GM12878 (cell line): Measurements from ENCODE around the gene GRK5. TPM values are rescaled to one million over a fixed set of nuclear protein-coding genes. Genes with fewer than 3 reads are reported as not detected.

Experiments
- ATAC-seq: fragments of 200-7000 bp; cut with Tn5 transposase; 3 replicates; pipeline ENCODE4 v1.9.1; 2020; ENCODE audit warnings: mild to moderate bottlenecking, moderate library complexity
- BruUV-seq: library from RNA; stranded (reverse); fragments of 400-500 nt; replicated peaks from 2 replicates; lab custom pipeline; 2021; lab: Mats Ljungman, UMichigan
- CTCF ChIA-PET: fragments of 300-600 bp; sonication (Branson Sonifier 250); formaldehyde crosslinking; extraction: SDS; loops from one replicate; lab custom pipeline; 2021; ENCODE audit warnings: inconsistent platforms; lab: Yijun Ruan, JAX
- POLR2A ChIA-PET: fragments of 350-600 bp; formaldehyde crosslinking; extraction: SDS; loops from one replicate; lab custom pipeline; 2021; ENCODE audit warnings: inconsistent platforms; lab: Charles Lee
- RAD21 ChIA-PET: fragments of 300-600 bp; sonication (Branson Sonifier 250); formaldehyde crosslinking; loops from one replicate; lab custom pipeline; 2023; ENCODE audit warnings: antibody characterized with exemption; ENCODE audit not compliant: unreplicated experiment; lab: Charles Lee
- SMC1A ChIA-PET: fragments of 300-600 bp; sonication (Branson Sonifier 250); formaldehyde crosslinking; loops from one replicate; lab custom pipeline; 2023; ENCODE audit not compliant: unreplicated experiment, uncharacterized antibody; lab: Charles Lee
- DNase-seq: peaks from one replicate; pipeline ENCODE4 v3.0.0-alpha.2; 2011; ENCODE audit warnings: low read depth, low spot score
- FAIRE-seq: peaks from 3 replicates; lab custom pipeline; 2011; peaks lifted over from hg19 to GRCh38; lab: Jason Lieb, UNC
- H2AFZ ChIP-seq: 2 replicates; pipeline ENCODE4 v1.6.0; 2011; ENCODE audit warnings: low read depth, low read length, control low read depth; ENCODE audit not compliant: control insufficient read depth
- H3K27ac ChIP-seq: 2 replicates; pipeline ENCODE4 v1.5.1; 2011; ENCODE audit warnings: control low read depth; ENCODE audit not compliant: control insufficient read depth, insufficient read depth
- H3K27me3 ChIP-seq, 2 experiments: replicated peaks in 1 of 2; 2 replicates each; pipeline versions ENCODE4 v1.6.0 to v1.6.1; 2011; ENCODE audit warnings: low read length in 1 of 2; ENCODE audit not compliant: control insufficient read depth in 2 of 2, insufficient read depth in 2 of 2
- H3K36me3 ChIP-seq, 2 experiments: 2 replicates each; pipeline ENCODE4 v1.5.1; 2011; ENCODE audit warnings: low read length in 1 of 2; ENCODE audit not compliant: control insufficient read depth in 2 of 2, insufficient read depth in 2 of 2
- H3K4me1 ChIP-seq: 2 replicates; pipeline ENCODE4 v1.6.1; 2011; ENCODE audit warnings: mild to moderate bottlenecking, low read length, moderate library complexity, mixed read lengths; ENCODE audit not compliant: control insufficient read depth, insufficient read depth
- H3K4me2 ChIP-seq: 2 replicates; pipeline ENCODE4 v1.6.0; 2011; ENCODE audit warnings: control low read depth; ENCODE audit not compliant: control insufficient read depth, insufficient read depth
- H3K4me3 ChIP-seq: fragments of 200-600 bp; sonication (generic); 2 replicates; pipeline ENCODE4 v1.5.1; 2016
- H3K79me2 ChIP-seq: 2 replicates; pipeline ENCODE4 v1.6.0; 2011; ENCODE audit warnings: low read length; ENCODE audit not compliant: control insufficient read depth, insufficient read depth
- H3K9ac ChIP-seq: 2 replicates; pipeline ENCODE4 v1.8.0; 2011; ENCODE audit warnings: low read length, control low read depth, mixed read lengths; ENCODE audit not compliant: control insufficient read depth, insufficient read depth
- H3K9me3 ChIP-seq: replicated peaks from 3 replicates; pipeline ENCODE4 v1.5.1; 2011; ENCODE audit warnings: mild to moderate bottlenecking, low read length; ENCODE audit not compliant: control insufficient read depth, insufficient read depth
- H4K20me1 ChIP-seq: 2 replicates; pipeline ENCODE4 v1.6.0; 2011; ENCODE audit not compliant: control insufficient read depth, insufficient read depth
- ATF7 ChIP-seq: fragments of 450-650 bp; IDR thresholded peaks from 2 replicates; pipeline ENCODE4 v1.6.1; 2016; ENCODE audit warnings: low read depth, mild to moderate bottlenecking
- MXI1 ChIP-seq: fragments of 150-350 bp; IDR thresholded peaks from 2 replicates; pipeline ENCODE4 v1.6.1; 2011; ENCODE audit warnings: low read depth, mild to moderate bottlenecking, inconsistent platforms, low read length, improper control_type of control experiment
- NFIC ChIP-seq: IDR thresholded peaks from 2 replicates; pipeline ENCODE4 v1.6.1; 2012; ENCODE audit warnings: low read depth, mild to moderate bottlenecking, inconsistent platforms, low read length, moderate library complexity
- NFXL1 ChIP-seq: fragments of 450-650 bp; IDR thresholded peaks from 2 replicates; pipeline ENCODE4 v1.6.1; 2017; ENCODE audit warnings: antibody characterized with exemption, mild to moderate bottlenecking, borderline replicate concordance
- SREBF1 ChIP-seq: IDR thresholded peaks from 2 replicates; pipeline ENCODE4 v1.6.1; 2012; ENCODE audit warnings: mild to moderate bottlenecking, low read length
- SUPT20H ChIP-seq: IDR thresholded peaks from 2 replicates; pipeline ENCODE4 v1.6.1; 2011; ENCODE audit warnings: low read depth, mild to moderate bottlenecking, low read length, moderate library complexity, borderline replicate concordance; ENCODE audit not compliant: control insufficient read depth
- TAF1 ChIP-seq: IDR thresholded peaks from 2 replicates; pipeline ENCODE4 v1.6.1; 2011; ENCODE audit warnings: mild to moderate bottlenecking, low read depth, low read length, borderline replicate concordance
- WGBS: methylation state at CpG from one replicate; pipeline ENCODE4 v1.1.6; 2016; ENCODE audit warnings: low lambda C conversion rate; ENCODE audit not compliant: insufficient replicate concordance, insufficient coverage; ENCODE audit errors: missing lambda C conversion rate; 5-methylcytosine and 5-hydroxymethylcytosine counted together
- in situ Hi-C: fragments of 300-500 bp; cut with MboI; formaldehyde crosslinking; loops from 9 replicates; pipeline ENCODE4 v1.14.3; 2018; ENCODE audit warnings: mixed read lengths
- intact Hi-C: fragments of 100-400 bp; cut with micrococcal nuclease; formaldehyde crosslinking; loops from one replicate; pipeline ENCODE4 v1.14.2; 2022; ENCODE audit not compliant: unreplicated experiment
- polyA plus RNA-seq, 11 experiments: library from polyadenylated mRNA; depleted of rRNA in 4 of 11; unstranded in 6 of 11; stranded (reverse) in 5 of 11; fragments of >200 nt; fragmentation: Nextera tagmentation in 4 of 11; fragmentation: Illumina TruSeq in 1 of 11; extraction: Ambion mirVana in 4 of 11; extraction: Trizol in 1 of 11; gene quantifications; 1 replicate in 1 of 11; 2 replicates in 10 of 11; pipeline versions ENCODE4 v1.2.1 to v1.2.3, GENCODE V29; 2011 to 2016; ENCODE audit warnings: inconsistent platforms in 2 of 11, missing spikeins in 2 of 11, low read depth in 1 of 11
- total RNA-seq, 4 experiments: library from RNA; depleted of rRNA in 3 of 4; stranded (reverse); fragments of >200 nt in 3 of 4; fragmentation: Illumina TruSeq in 1 of 4; extraction: Trizol in 1 of 4; gene quantifications; 2 replicates each; pipeline versions ENCODE4 v1.2.1 to v1.2.3, GENCODE V29; 2013 to 2021
- TF ChIP-seq, protein P1 (sequence below): IDR thresholded peaks from 2 replicates; pipeline ENCODE4 v1.6.1; 2011; ENCODE audit warnings: low read depth, low read length, improper control_type of control experiment, borderline replicate concordance
- TF ChIP-seq, protein P2 (sequence below): IDR thresholded peaks from 2 replicates; pipeline ENCODE4 v1.6.1; 2011; ENCODE audit warnings: low read depth, mild to moderate bottlenecking, low read length, moderate library complexity, borderline replicate concordance; ENCODE audit errors: extremely low read depth
- TF ChIP-seq, protein P3 (sequence below): fragments of 450-650 bp; IDR thresholded peaks from 2 replicates; pipeline ENCODE4 v1.6.1; 2017; ENCODE audit warnings: mild to moderate bottlenecking, low read depth, inconsistent platforms; ENCODE audit not compliant: poor library complexity, severe bottlenecking

Gene GRK5
- total and polyA plus RNA-seq, 10 of the 15 experiments (the other 5 are each of a cell fraction or from before 2014, with no cell fraction given) = 0.11 to 22.1 (median 10.0) TPM

DNA sequence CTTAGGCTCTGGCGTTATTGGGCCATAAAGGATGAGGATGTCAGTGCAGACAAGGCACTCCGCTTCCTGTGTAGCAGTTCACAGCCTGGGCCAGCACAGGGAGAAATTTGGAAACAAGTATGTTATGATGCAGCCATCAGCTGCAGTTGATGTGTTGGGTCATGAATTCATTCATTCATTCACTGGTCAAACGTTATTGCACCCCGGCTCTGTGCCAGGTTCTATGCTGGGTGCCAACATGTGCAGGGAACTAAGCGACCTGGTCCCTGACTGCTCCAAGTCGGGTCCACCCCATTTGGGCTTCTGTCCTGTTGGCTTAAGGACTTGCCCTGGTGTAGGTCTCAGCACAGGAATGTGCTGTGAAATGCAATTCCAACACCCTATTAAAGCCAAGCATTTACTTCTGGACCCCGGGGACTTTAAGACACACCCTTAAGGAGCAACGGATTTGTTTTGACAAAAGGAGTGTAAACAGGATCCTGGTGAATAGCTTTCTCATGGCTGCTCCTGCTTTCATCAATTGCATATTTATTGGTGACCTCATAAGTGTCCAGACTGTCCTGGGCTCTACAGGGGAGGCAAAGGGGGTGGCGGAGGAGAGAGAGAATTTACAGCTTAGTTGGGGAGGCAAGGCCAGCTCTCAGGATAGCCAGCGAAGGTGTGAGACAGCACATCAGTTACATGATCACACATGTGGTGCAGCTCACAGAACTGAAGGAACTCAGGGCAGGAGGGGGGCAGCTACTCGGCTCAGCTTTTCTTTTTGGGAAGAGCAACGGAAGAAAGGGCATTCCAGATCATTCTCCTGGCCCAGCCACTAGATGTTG, 158.6 kb downstream of the GRK5 start (continued):
- TF ChIP-seq SREBF1 (no peak), MXI1 (no peak), ATF7 (no peak), NFXL1 (no peak)
- TF ChIP-seq, protein P1, sequence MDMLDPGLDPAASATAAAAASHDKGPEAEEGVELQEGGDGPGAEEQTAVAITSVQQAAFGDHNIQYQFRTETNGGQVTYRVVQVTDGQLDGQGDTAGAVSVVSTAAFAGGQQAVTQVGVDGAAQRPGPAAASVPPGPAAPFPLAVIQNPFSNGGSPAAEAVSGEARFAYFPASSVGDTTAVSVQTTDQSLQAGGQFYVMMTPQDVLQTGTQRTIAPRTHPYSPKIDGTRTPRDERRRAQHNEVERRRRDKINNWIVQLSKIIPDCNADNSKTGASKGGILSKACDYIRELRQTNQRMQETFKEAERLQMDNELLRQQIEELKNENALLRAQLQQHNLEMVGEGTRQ = no peak

DNA sequence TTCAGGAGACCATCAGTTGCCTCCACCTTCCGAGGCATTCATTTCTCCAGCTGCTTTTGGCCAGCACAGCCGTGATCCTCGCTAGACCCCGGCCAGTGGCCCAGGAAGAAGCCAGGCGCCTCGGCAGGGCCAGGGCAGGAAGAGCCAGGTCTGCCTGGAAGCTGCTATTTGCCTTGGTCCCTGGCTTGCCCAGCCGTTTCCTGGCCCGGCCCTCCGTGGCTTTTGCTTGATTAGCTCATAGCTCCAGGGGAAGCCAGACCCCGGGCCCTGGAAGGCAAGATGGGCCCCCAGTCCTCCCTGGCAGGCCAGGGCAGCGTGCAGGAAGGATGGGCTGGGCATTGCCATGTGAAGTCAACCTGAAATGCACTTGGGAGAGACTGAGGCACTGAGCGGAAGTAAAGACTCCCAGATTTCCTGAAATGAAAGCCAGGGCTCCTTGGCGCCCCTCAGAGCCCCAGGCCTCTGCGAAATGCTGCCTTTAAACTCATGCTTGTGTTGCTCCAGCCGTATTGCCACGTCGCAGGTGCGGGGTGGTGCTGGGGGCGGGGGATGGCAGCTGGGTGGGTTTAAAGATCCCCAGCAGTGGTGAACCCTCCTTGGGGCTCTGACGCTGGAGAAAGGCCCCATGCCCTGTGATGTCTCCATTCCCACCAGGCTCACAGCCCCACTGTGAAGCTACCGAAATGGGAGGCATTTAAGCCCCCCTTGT, 160.6 kb downstream of the GRK5 start:
- no peak overlapping the region for H3K27ac ChIP-seq
- no peaks in the 10 kb centered on the region for H3K9me3 ChIP-seq
- TF ChIP-seq NFIC = no peak
- TF ChIP-seq, protein P2, sequence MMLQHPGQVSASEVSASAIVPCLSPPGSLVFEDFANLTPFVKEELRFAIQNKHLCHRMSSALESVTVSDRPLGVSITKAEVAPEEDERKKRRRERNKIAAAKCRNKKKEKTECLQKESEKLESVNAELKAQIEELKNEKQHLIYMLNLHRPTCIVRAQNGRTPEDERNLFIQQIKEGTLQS = no peak
- TF ChIP-seq SUPT20H = no peak
- TF ChIP-seq, protein P3, sequence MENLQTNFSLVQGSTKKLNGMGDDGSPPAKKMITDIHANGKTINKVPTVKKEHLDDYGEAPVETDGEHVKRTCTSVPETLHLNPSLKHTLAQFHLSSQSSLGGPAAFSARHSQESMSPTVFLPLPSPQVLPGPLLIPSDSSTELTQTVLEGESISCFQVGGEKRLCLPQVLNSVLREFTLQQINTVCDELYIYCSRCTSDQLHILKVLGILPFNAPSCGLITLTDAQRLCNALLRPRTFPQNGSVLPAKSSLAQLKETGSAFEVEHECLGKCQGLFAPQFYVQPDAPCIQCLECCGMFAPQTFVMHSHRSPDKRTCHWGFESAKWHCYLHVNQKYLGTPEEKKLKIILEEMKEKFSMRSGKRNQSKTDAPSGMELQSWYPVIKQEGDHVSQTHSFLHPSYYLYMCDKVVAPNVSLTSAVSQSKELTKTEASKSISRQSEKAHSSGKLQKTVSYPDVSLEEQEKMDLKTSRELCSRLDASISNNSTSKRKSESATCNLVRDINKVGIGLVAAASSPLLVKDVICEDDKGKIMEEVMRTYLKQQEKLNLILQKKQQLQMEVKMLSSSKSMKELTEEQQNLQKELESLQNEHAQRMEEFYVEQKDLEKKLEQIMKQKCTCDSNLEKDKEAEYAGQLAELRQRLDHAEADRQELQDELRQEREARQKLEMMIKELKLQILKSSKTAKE = no peak
- no peak for TF ChIP-seq TAF1
- POLR2A ChIA-PET = no interaction called here
- RAD21 ChIA-PET = no interaction called here
- no peaks in the 10 kb centered on the region; the same call in none of the 2 replicates for H4K20me1 ChIP-seq
- CTCF ChIA-PET = interaction anchor here (2.0 kb wide), 1 partner anchor 59 kb away, joined by 4 read pairs; no protein-coding TSS in a partner anchor
- H3K4me3 ChIP-seq = no peak overlapping the region
- 96% methylated on average over 19 of the region's 21 CpGs for WGBS
- no peak overlapping the region for H3K9ac ChIP-seq
- H3K36me3 ChIP-seq = peaks cover 3 to 4% of the 10 kb centered on the region in 2 experiments; a peak in 2 of 4 replicates
- H3K4me1 ChIP-seq = peaks cover 45% of the 10 kb centered on the region
- in situ Hi-C loops = no loop called here
- H2AFZ ChIP-seq = no peak overlapping the region
- intact Hi-C loops = no loop called here
- H3K27me3 ChIP-seq = no peaks in the 10 kb centered on the region
- DNase-seq (no peak), ATAC-seq (no peak), FAIRE-seq (no peak)
- no peaks in the 10 kb centered on the region; the same call in none of the 2 replicates for H3K79me2 ChIP-seq
- no peak overlapping the region for H3K4me2 ChIP-seq
- SMC1A ChIA-PET = no interaction called here
- BruUV-seq = no TSS peak
